D721Med (cell line): ENCODE results near the gene C9orf72.

Experiments
- DNase-seq: peaks from one replicate; pipeline ENCODE4 v3.0.0; 2011; ENCODE audit warnings: low spot score; ENCODE audit not compliant: insufficient read length
- FAIRE-seq: peaks from 2 replicates; lab custom pipeline; 2011; peaks lifted over from hg19 to GRCh38; lab: Jason Lieb, UNC
- TF ChIP-seq, protein P1 (sequence below): IDR thresholded peaks from 2 replicates; pipeline ENCODE4 v1.5.1; 2012; ENCODE audit warnings: mild to moderate bottlenecking, control low read depth; ENCODE audit not compliant: insufficient read depth; ENCODE audit errors: missing control alignments

Gene C9orf72

GRCh38 chr9:27528076-27528885 is 45.0 kb downstream of the C9orf72 start:
- FAIRE-seq (no peak), DNase-seq (no peak)
- TF ChIP-seq, protein P1, sequence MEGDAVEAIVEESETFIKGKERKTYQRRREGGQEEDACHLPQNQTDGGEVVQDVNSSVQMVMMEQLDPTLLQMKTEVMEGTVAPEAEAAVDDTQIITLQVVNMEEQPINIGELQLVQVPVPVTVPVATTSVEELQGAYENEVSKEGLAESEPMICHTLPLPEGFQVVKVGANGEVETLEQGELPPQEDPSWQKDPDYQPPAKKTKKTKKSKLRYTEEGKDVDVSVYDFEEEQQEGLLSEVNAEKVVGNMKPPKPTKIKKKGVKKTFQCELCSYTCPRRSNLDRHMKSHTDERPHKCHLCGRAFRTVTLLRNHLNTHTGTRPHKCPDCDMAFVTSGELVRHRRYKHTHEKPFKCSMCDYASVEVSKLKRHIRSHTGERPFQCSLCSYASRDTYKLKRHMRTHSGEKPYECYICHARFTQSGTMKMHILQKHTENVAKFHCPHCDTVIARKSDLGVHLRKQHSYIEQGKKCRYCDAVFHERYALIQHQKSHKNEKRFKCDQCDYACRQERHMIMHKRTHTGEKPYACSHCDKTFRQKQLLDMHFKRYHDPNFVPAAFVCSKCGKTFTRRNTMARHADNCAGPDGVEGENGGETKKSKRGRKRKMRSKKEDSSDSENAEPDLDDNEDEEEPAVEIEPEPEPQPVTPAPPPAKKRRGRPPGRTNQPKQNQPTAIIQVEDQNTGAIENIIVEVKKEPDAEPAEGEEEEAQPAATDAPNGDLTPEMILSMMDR, result no peak

DNA sequence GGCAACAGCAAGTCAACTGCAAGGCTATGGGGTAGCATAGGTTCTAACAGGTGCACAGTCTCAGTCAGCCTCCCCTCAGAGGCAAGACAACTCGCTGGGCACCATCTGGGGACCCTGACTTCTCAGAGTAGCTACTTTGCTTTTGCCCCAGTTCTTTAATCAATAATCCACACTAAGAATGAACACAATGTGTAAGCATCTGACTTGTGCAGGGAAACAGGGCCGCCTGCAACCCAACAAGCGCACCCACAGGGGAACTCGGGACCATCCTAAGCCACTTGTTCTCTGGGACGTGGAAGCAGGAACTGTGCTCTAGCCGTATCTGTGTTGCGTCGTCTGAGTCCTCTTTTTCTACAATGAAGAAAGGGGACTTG is 45.6 kb downstream of the C9orf72 start:
- FAIRE-seq, result no peak
- no peak for DNase-seq
- TF ChIP-seq, protein P1, result no peak

DNA sequence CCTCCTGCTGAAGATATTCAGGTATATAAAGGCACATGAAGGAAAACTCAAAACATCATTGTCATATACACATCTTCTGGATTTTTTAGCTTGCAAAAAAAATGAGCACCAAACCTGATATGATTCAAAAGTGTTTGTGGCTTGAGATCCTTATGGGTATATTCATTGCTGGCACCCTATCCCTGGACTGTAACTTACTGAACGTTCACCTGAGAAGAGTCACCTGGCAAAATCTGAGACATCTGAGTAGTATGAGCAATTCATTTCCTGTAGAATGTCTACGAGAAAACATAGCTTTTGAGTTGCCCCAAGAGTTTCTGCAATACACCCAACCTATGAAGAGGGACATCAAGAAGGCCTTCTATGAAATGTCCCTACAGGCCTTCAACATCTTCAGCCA is 49.0 kb downstream of the C9orf72 start, which contains the start of gene IFNK:
TSS of gene IFNK (plus strand) at position 55 of the 400 bp plus-strand sequence. CDS start at position 102, 47 bp downstream.
- no peak for DNase-seq
- TF ChIP-seq, protein P1, result no peak
- no peak for FAIRE-seq

- TF ChIP-seq, protein P1, result no peak
- DNase-seq (no peak), FAIRE-seq (no peak)
Measured at GRCh38 chr9:27523141-27523540, 50.1 kb downstream of the C9orf72 start.

GRCh38 chr9:27520986-27521385 is 52.3 kb downstream of the C9orf72 start:
- no peak for FAIRE-seq
- no peak for DNase-seq
- TF ChIP-seq, protein P1, result no peak

- DNase-seq (no peak), FAIRE-seq (no peak)
- TF ChIP-seq, protein P1, result no peak
Measured at GRCh38 chr9:27519466-27520465, 53.5 kb downstream of the C9orf72 start.
